Measurements from ENCODE around the gene PLPPR1. TPM values are rescaled to one million over a fixed set of nuclear protein-coding genes. Genes with fewer than 3 reads are reported as not detected.

The PLPPR1 gene
- total and polyA plus RNA-seq, 2 experiments from 2014 or later = 1.3 to 3.7 TPM

DNA sequence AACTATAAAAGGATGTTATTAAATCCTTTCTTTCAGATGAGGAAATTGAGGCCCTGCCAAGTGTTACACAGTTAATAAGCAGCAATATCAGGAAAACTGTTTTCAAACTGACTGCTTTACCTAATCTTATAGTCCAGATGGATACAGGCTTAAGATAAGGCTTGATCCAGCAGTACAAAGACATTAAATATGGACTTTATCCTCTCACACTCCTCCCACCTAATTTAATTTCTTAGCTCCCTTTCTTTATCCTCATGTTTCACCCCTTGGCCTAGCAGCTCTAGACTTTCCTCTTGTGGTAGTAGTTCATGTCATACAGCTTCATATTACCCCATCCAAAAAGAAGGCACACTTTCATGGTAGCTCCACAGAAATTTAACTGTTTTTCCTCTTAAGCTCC, 191.8 kb downstream of the PLPPR1 start:
- H3K4me2 ChIP-seq = no peak overlapping the region
- no peak for ATAC-seq
- no peak overlapping the region for H3K4me3 ChIP-seq
- no peak for TF ChIP-seq POLR2AphosphoS5 (IDR thresholded peaks at IDR 0.05; ENCODE audit: low read depth)
- no peak for TF ChIP-seq JUNB (IDR thresholded peaks at IDR 0.05; ENCODE audit: unreplicated experiment)
- no peak for TF ChIP-seq ZNF114 (CRISPR knock-in tag; IDR thresholded peaks at IDR 0.05)
- TF ChIP-seq STAT1 (IDR thresholded peaks at IDR 0.05; ENCODE audit: unreplicated experiment) = no peak
- H3K9me3 Mint-ChIP-seq = no peaks in the 10 kb centered on the region
- no peaks in the 10 kb centered on the region for H4K20me1 ChIP-seq (replicated peaks; ENCODE audit: insufficient read depth)
- H3K4me1 ChIP-seq (ENCODE audit: insufficient read depth) = no peaks in the 10 kb centered on the region
- no peaks in the 10 kb centered on the region for H3K27me3 ChIP-seq (ENCODE audit: insufficient read depth)
- DNase-seq (ENCODE audit: low spot score) = no peak
- no peak overlapping the region for H3K4me3 Mint-ChIP-seq
- H3K4me1 Mint-ChIP-seq = peaks cover 5% of the 10 kb centered on the region; the same call in 1 of the 3 replicates
- no peak overlapping the region for H2AFZ ChIP-seq
- H3K9me2 ChIP-seq (ENCODE audit: insufficient read depth) = 0 out of 2 replicates have a peak, but pooled peaks cover 4% of the 10 kb centered on the region
- H3K27ac Mint-ChIP-seq = no peak overlapping the region
- no peak overlapping the region for H3K27ac ChIP-seq (ENCODE audit: low read depth)
- H3K36me3 ChIP-seq (ENCODE audit: insufficient read depth) = no peaks in the 10 kb centered on the region
- H3K79me2 ChIP-seq (replicated peaks; ENCODE audit: insufficient read depth) = no peaks in the 10 kb centered on the region
- H3K27me3 Mint-ChIP-seq (ENCODE audit: insufficient read depth, low read depth, poor library complexity) = no peaks in the 10 kb centered on the region
- no peaks in the 10 kb centered on the region for H3F3A ChIP-seq (replicated peaks; ENCODE audit: low read depth)
- no peaks in the 10 kb centered on the region; the same call in 2 of the 3 replicates for H3K36me3 Mint-ChIP-seq (ENCODE audit: low read depth)

DNA sequence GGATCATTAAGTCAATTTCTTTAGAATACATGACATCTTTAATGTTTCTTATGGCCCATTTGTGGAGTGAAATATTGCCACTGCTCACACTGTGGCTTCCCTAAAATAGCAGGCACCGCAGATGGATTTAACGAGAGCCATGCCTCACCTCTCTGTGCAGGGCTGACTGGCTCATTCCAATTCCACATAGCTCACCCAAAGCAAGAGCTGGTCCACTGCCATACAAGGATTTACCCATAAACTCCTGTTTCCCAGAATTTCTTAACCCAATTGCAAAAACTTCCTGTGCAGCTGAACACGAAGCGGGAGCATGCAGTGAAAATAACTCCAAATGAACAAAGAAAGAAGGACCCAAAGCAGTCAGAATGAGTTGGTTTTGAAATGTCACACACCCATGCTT, 196.7 kb downstream of the PLPPR1 start:
- Mint-ChIP-seq H3K27ac (no peak overlapping the region), H3K9me3 (no peaks in the 10 kb centered on the region), H3K4me1 (peaks cover 8% of the 10 kb centered on the region), H3K4me3 (no peak overlapping the region), H3K27me3 (ENCODE audit: insufficient read depth, low read depth, poor library complexity) (no peaks in the 10 kb centered on the region), H3K36me3 (ENCODE audit: low read depth) (no peaks in the 10 kb centered on the region)
- H3K27me3 ChIP-seq (ENCODE audit: insufficient read depth) = no peaks in the 10 kb centered on the region
- ATAC-seq (no peak), DNase-seq (ENCODE audit: low spot score) (no peak)
- H3K4me3 ChIP-seq = no peak overlapping the region
- H3K4me2 ChIP-seq = no peak overlapping the region
- no peaks in the 10 kb centered on the region for H3K79me2 ChIP-seq (replicated peaks; ENCODE audit: insufficient read depth)
- no peaks in the 10 kb centered on the region for H4K20me1 ChIP-seq (replicated peaks; ENCODE audit: insufficient read depth)
- 0 out of 2 replicates have a peak, but pooled peaks cover 4% of the 10 kb centered on the region for H3K9me2 ChIP-seq (ENCODE audit: insufficient read depth)
- peaks cover under 1% of the 10 kb centered on the region; the same call in 1 of the 2 replicates for H3K4me1 ChIP-seq (ENCODE audit: insufficient read depth)
- H3K27ac ChIP-seq (ENCODE audit: low read depth) = no peak overlapping the region
- H2AFZ ChIP-seq = no peak overlapping the region
- no peaks in the 10 kb centered on the region for H3F3A ChIP-seq (replicated peaks; ENCODE audit: low read depth)
- H3K36me3 ChIP-seq (ENCODE audit: insufficient read depth) = no peaks in the 10 kb centered on the region
- TF ChIP-seq, protein P1, sequence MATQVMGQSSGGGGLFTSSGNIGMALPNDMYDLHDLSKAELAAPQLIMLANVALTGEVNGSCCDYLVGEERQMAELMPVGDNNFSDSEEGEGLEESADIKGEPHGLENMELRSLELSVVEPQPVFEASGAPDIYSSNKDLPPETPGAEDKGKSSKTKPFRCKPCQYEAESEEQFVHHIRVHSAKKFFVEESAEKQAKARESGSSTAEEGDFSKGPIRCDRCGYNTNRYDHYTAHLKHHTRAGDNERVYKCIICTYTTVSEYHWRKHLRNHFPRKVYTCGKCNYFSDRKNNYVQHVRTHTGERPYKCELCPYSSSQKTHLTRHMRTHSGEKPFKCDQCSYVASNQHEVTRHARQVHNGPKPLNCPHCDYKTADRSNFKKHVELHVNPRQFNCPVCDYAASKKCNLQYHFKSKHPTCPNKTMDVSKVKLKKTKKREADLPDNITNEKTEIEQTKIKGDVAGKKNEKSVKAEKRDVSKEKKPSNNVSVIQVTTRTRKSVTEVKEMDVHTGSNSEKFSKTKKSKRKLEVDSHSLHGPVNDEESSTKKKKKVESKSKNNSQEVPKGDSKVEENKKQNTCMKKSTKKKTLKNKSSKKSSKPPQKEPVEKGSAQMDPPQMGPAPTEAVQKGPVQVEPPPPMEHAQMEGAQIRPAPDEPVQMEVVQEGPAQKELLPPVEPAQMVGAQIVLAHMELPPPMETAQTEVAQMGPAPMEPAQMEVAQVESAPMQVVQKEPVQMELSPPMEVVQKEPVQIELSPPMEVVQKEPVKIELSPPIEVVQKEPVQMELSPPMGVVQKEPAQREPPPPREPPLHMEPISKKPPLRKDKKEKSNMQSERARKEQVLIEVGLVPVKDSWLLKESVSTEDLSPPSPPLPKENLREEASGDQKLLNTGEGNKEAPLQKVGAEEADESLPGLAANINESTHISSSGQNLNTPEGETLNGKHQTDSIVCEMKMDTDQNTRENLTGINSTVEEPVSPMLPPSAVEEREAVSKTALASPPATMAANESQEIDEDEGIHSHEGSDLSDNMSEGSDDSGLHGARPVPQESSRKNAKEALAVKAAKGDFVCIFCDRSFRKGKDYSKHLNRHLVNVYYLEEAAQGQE (IDR thresholded peaks at IDR 0.05; ENCODE audit: unreplicated experiment) = no peak
- TF ChIP-seq, protein P2, sequence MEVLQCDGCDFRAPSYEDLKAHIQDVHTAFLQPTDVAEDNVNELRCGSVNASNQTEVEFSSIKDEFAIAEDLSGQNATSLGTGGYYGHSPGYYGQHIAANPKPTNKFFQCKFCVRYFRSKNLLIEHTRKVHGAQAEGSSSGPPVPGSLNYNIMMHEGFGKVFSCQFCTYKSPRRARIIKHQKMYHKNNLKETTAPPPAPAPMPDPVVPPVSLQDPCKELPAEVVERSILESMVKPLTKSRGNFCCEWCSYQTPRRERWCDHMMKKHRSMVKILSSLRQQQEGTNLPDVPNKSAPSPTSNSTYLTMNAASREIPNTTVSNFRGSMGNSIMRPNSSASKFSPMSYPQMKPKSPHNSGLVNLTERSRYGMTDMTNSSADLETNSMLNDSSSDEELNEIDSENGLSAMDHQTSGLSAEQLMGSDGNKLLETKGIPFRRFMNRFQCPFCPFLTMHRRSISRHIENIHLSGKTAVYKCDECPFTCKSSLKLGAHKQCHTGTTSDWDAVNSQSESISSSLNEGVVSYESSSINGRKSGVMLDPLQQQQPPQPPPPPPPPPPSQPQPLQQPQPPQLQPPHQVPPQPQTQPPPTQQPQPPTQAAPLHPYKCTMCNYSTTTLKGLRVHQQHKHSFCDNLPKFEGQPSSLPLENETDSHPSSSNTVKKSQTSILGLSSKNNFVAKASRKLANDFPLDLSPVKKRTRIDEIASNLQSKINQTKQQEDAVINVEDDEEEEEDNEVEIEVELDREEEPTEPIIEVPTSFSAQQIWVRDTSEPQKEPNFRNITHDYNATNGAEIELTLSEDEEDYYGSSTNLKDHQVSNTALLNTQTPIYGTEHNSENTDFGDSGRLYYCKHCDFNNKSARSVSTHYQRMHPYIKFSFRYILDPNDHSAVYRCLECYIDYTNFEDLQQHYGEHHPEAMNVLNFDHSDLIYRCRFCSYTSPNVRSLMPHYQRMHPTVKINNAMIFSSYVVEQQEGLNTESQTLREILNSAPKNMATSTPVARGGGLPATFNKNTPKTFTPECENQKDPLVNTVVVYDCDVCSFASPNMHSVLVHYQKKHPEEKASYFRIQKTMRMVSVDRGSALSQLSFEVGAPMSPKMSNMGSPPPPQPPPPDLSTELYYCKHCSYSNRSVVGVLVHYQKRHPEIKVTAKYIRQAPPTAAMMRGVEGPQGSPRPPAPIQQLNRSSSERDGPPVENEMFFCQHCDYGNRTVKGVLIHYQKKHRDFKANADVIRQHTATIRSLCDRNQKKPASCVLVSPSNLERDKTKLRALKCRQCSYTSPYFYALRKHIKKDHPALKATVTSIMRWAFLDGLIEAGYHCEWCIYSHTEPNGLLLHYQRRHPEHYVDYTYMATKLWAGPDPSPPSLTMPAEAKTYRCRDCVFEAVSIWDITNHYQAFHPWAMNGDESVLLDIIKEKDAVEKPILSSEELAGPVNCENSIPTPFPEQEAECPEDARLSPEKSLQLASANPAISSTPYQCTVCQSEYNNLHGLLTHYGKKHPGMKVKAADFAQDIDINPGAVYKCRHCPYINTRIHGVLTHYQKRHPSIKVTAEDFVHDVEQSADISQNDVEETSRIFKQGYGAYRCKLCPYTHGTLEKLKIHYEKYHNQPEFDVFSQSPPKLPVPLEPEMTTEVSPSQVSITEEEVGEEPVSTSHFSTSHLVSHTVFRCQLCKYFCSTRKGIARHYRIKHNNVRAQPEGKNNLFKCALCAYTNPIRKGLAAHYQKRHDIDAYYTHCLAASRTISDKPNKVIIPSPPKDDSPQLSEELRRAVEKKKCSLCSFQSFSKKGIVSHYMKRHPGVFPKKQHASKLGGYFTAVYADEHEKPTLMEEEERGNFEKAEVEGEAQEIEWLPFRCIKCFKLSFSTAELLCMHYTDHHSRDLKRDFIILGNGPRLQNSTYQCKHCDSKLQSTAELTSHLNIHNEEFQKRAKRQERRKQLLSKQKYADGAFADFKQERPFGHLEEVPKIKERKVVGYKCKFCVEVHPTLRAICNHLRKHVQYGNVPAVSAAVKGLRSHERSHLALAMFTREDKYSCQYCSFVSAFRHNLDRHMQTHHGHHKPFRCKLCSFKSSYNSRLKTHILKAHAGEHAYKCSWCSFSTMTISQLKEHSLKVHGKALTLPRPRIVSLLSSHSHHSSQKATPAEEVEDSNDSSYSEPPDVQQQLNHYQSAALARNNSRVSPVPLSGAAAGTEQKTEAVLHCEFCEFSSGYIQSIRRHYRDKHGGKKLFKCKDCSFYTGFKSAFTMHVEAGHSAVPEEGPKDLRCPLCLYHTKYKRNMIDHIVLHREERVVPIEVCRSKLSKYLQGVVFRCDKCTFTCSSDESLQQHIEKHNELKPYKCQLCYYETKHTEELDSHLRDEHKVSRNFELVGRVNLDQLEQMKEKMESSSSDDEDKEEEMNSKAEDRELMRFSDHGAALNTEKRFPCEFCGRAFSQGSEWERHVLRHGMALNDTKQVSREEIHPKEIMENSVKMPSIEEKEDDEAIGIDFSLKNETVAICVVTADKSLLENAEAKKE (CRISPR knock-in tag; IDR thresholded peaks at IDR 0.05) = no peak
- TF ChIP-seq POLR2AphosphoS5 (IDR thresholded peaks at IDR 0.05; ENCODE audit: low read depth) (no peak), JUNB (IDR thresholded peaks at IDR 0.05; ENCODE audit: unreplicated experiment) (no peak), ZNF114 (CRISPR knock-in tag; IDR thresholded peaks at IDR 0.05) (no peak), NANOG (IDR thresholded peaks at IDR 0.05; ENCODE audit: borderline replicate concordance) (no peak), EZH2 (IDR thresholded peaks at IDR 0.05; ENCODE audit: low read depth, unreplicated experiment) (no peak), EZH2phosphoT487 (IDR thresholded peaks at IDR 0.05; ENCODE audit: unreplicated experiment) (no peak), STAT1 (IDR thresholded peaks at IDR 0.05; ENCODE audit: unreplicated experiment) (no peak), CREB1 (CRISPR knock-in tag; IDR thresholded peaks at IDR 0.05; ENCODE audit: low read depth) (no peak)
- TF ChIP-seq, protein P3, sequence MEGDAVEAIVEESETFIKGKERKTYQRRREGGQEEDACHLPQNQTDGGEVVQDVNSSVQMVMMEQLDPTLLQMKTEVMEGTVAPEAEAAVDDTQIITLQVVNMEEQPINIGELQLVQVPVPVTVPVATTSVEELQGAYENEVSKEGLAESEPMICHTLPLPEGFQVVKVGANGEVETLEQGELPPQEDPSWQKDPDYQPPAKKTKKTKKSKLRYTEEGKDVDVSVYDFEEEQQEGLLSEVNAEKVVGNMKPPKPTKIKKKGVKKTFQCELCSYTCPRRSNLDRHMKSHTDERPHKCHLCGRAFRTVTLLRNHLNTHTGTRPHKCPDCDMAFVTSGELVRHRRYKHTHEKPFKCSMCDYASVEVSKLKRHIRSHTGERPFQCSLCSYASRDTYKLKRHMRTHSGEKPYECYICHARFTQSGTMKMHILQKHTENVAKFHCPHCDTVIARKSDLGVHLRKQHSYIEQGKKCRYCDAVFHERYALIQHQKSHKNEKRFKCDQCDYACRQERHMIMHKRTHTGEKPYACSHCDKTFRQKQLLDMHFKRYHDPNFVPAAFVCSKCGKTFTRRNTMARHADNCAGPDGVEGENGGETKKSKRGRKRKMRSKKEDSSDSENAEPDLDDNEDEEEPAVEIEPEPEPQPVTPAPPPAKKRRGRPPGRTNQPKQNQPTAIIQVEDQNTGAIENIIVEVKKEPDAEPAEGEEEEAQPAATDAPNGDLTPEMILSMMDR (conservative IDR thresholded peaks at IDR 0.05; ENCODE audit: low read depth in 2 of 2) = no peak

All from GM23338 (cell line).